Activated naive CD4-positive, alpha-beta T cell treated with Interleukin-2 at 50 U/mL for 16 hours (primary cell): ENCODE measurements around the gene SLC5A11.
"Not testable (repeated sequence)": the region's sequence is repeated elsewhere in the genome, so short reads cannot be mapped to it uniquely, and the experiment has no call there.

Experiments
- DNase-seq: peaks from one replicate; pipeline ENCODE4 v3.0.0-alpha.2; 2020

SLC5A11 gene

GRCh38 chr16:24845726-24846547 lies at the start of gene SLC5A11:
SLC5A11 (plus strand) TSS chr16:24845963; CDS start chr16:24858644, 12,681 bp downstream.
- no peak for DNase-seq

GRCh38 chr16:24800586-24800985 lies 45.2 kb upstream of the SLC5A11 start:
- DNase-seq = no peak

GRCh38 chr16:24801761-24802302 lies 43.9 kb upstream of the SLC5A11 start:
- no peak for DNase-seq

- DNase-seq = no peak
Measured at GRCh38 chr16:24805484-24805883, 40.3 kb upstream of the SLC5A11 start.

GRCh38 chr16:24807301-24807700 lies 38.5 kb upstream of the SLC5A11 start:
- no peak for DNase-seq

GRCh38 chr16:24810951-24811843 lies 34.6 kb upstream of the SLC5A11 start:
- no peak for DNase-seq

- not testable (repeated sequence) for DNase-seq
Measured at GRCh38 chr16:24812813-24813212, 33.0 kb upstream of the SLC5A11 start.

- no peak for DNase-seq
Measured at GRCh38 chr16:24815021-24815420, 30.7 kb upstream of the SLC5A11 start.

GRCh38 chr16:24816688-24817087 lies 29.1 kb upstream of the SLC5A11 start:
- DNase-seq = no peak

- no peak for DNase-seq
Measured at GRCh38 chr16:24819462-24820040, 26.2 kb upstream of the SLC5A11 start.

- DNase-seq = no peak
Measured at GRCh38 chr16:24820522-24820921, 25.2 kb upstream of the SLC5A11 start.

- no peak for DNase-seq
Measured at GRCh38 chr16:24821129-24821528, 24.6 kb upstream of the SLC5A11 start.

- DNase-seq = no peak
Measured at GRCh38 chr16:24822542-24822941, 23.2 kb upstream of the SLC5A11 start.

GRCh38 chr16:24822974-24823373 lies 22.8 kb upstream of the SLC5A11 start:
- no peak for DNase-seq

- no peak for DNase-seq
Measured at GRCh38 chr16:24825696-24826095, 20.1 kb upstream of the SLC5A11 start.

- no peak for DNase-seq
Measured at GRCh38 chr16:24826096-24826690, 19.6 kb upstream of the SLC5A11 start.

GRCh38 chr16:24826817-24827566 lies 18.8 kb upstream of the SLC5A11 start:
- no peak for DNase-seq

GRCh38 chr16:24829153-24829552 lies 16.6 kb upstream of the SLC5A11 start:
- DNase-seq = no peak

- no peak for DNase-seq
Measured at GRCh38 chr16:24833352-24833751, 12.4 kb upstream of the SLC5A11 start.

- no peak for DNase-seq
Measured at GRCh38 chr16:24834459-24835335, 11.1 kb upstream of the SLC5A11 start.

- DNase-seq = no peak
Measured at GRCh38 chr16:24836836-24837235, 8.9 kb upstream of the SLC5A11 start.
